Pancreas (tissue), 10 donors: ENCODE data around the gene MYO6. TPM values are rescaled to one million over a fixed set of nuclear protein-coding genes. Genes with fewer than 3 reads are reported as not detected.

Experiments
- ATAC-seq, 4 donors: fragments of 200-7000 bp; cut with Tn5 transposase; one replicate each; pipeline versions ENCODE4 v1.8.0 to v1.9.1; 2020; ENCODE audit warnings: mild to moderate bottlenecking in 4 of 4, moderate library complexity in 4 of 4
- DNase-seq, 6 donors: peaks; one replicate each; pipeline ENCODE4 v3.0.0-alpha.2; 2020
- FAIRE-seq: peaks from 2 replicates; lab custom pipeline; 2012; peaks lifted over from hg19 to GRCh38; lab: Jason Lieb, UNC
- H3K27ac ChIP-seq, 4 donors: fragments of 200-600 bp; sonication (generic); 1 replicate in 3 of 4; 2 replicates in 1 of 4; pipeline versions ENCODE4 v1.5.0 to v1.8.0; 2020
- H3K27me3 ChIP-seq, 4 donors: fragments of 200-600 bp; one replicate each; pipeline ENCODE4 v1.8.0; 2021
- H3K36me3 ChIP-seq, 3 donors: fragments of 200-600 bp; sonication (generic) in 1 of 3; one replicate each; pipeline versions ENCODE4 v1.5.0 to v1.8.0; 2020 to 2021
- H3K4me1 ChIP-seq, 3 donors: fragments of 200-600 bp; one replicate each; pipeline ENCODE4 v1.8.0; 2021
- H3K4me3 ChIP-seq, 4 donors: fragments of 200-600 bp; sonication (generic) in 2 of 4; one replicate each; pipeline versions ENCODE4 v1.5.0 to v1.8.0; 2020 to 2021
- H3K9me3 ChIP-seq, 4 donors: fragments of 200-600 bp; one replicate each; pipeline ENCODE4 v1.8.0; 2021
- CTCF ChIP-seq, 4 donors: fragments of 200-600 bp; sonication (generic) in 3 of 4; IDR thresholded peaks; one replicate each; pipeline versions ENCODE4 v1.5.0 to v1.8.0; 2021; ENCODE audit warnings: antibody characterized with exemption in 4 of 4
- WGBS, 2 donors: extraction: QIAGEN DNeasy Blood & Tissue Kit; methylation state at CpG; one replicate each; pipeline ENCODE4 v1.1.7; 2013; 5-methylcytosine and 5-hydroxymethylcytosine counted together
- intact Hi-C, 3 donors: fragments of 100-400 bp; cut with DNase I; formaldehyde crosslinking; loops; one replicate each; pipeline versions ENCODE4 v1.11.1 to v1.14.2; 2022
- polyA plus RNA-seq, 2 donors: library from polyadenylated mRNA; stranded (reverse); fragments of 200-250 nt; gene quantifications; one replicate each; pipeline ENCODE4 v1.2.3, GENCODE V29; 2013
- total RNA-seq, 6 donors: library from RNA; stranded (reverse); fragmentation: NEBNext Ultra II Directional in 4 of 6; extraction: Animal tissue kit (Norgen Biotek cat#: 25700) in 4 of 6; gene quantifications; one replicate each; pipeline versions ENCODE4 v1.2.1 to v1.2.4, GENCODE V29; 2021 to 2023
- donor health status: healthy with polysubstance abuse.
- donor health status: DM: no; HTN: no; CAD: no; lungs with moderate emphysema.
- donor health status: DM: no; HTN: no; CAD: no.
- donor health status: control.
- donor health status: control.
- donor health status: Bipolar disorder and iron deficiency.
- donor health status: DM: yes; HTN: yes; CAD: no.
- donor health status: DM: no; HTN: no; CAD: no.
- donor health status: DM: no; HTN: no; CAD: no.
- donor health status: DM: yes; HTN: yes; CAD: no.

MYO6 gene
- total and polyA plus RNA-seq, 8 donors: 16.4 to 47.6 (median 19.6) TPM

- ATAC-seq: no peak
- no peak for TF ChIP-seq CTCF (IDR thresholded peaks at IDR 0.05)
- intact Hi-C loops: no loop called here
- H3K36me3 ChIP-seq: no peaks in the 10 kb centered on the region
- H3K27me3 ChIP-seq: no peaks in the 10 kb centered on the region
- H3K9me3 ChIP-seq: no peaks in the 10 kb centered on the region
- WGBS, 2 donors: 92% methylated on average over 2 of the region's 2 CpGs
- FAIRE-seq: no peak
- no peak overlapping the region for H3K4me3 ChIP-seq
- peaks cover 0 to 7% (median 7%) of the 10 kb centered on the region in 3 donors for H3K4me1 ChIP-seq
- no peak for DNase-seq
- H3K27ac ChIP-seq: no peak overlapping the region
Observed at GRCh38 chr6:75943381-75943780, 194.3 kb downstream of the MYO6 start.

GRCh38 chr6:75946146-75946831 lies 197.2 kb downstream of the MYO6 start:
- WGBS, 2 donors: 29 to 30% methylated on average over 4 of the region's 4 CpGs
- Histone ChIP-seq H3K27me3 (no peaks in the 10 kb centered on the region), H3K4me1 (peaks cover 0 to 7% (median 7%) of the 10 kb centered on the region in 3 donors), H3K36me3 (no peaks in the 10 kb centered on the region), H3K4me3 (no peak overlapping the region), H3K27ac (peak overlapping the region; percentile 14 to 70 (median 42)), H3K9me3 (no peaks in the 10 kb centered on the region)
- TF ChIP-seq CTCF (IDR thresholded peaks at IDR 0.05): no peak
- DNase-seq (no peak), ATAC-seq (peak; percentile 61 to 91 (median 81)), FAIRE-seq (no peak)
- intact Hi-C loops: no loop called here

- TF ChIP-seq CTCF (IDR thresholded peaks at IDR 0.05): no peak
- intact Hi-C loops: no loop called here
- WGBS, 2 donors: 62 to 68% methylated on average over 5 of the region's 5 CpGs
- Histone ChIP-seq H3K27me3 (no peaks in the 10 kb centered on the region), H3K9me3 (no peaks in the 10 kb centered on the region), H3K36me3 (no peaks in the 10 kb centered on the region), H3K27ac (no peak overlapping the region), H3K4me1 (peaks cover 0 to 7% (median 7%) of the 10 kb centered on the region in 3 donors), H3K4me3 (no peak overlapping the region)
- ATAC-seq (no peak), DNase-seq (no peak), FAIRE-seq (no peak)
Observed at GRCh38 chr6:75947935-75948334, 198.9 kb downstream of the MYO6 start.

- no peaks in the 10 kb centered on the region for H3K27me3 ChIP-seq
- FAIRE-seq (no peak), ATAC-seq (peak in 1 of 4 donors; percentile 45), DNase-seq (no peak)
- H3K9me3 ChIP-seq: no peaks in the 10 kb centered on the region
- no peak overlapping the region for H3K4me3 ChIP-seq
- H3K27ac ChIP-seq: peak overlapping the region in 1 of 4 donors; percentile 17
- no peaks in the 10 kb centered on the region for H3K4me1 ChIP-seq
- intact Hi-C loops: no loop called here
- no peaks in the 10 kb centered on the region for H3K36me3 ChIP-seq
- 54% methylated on average over 3 of the region's 3 CpGs for WGBS, 2 donors
- TF ChIP-seq CTCF (IDR thresholded peaks at IDR 0.05): no peak
Observed at GRCh38 chr6:75952128-75952527, 203.1 kb downstream of the MYO6 start.

GRCh38 chr6:75963569-75963968 lies 214.5 kb downstream of the MYO6 start:
- Histone ChIP-seq H3K36me3 (no peaks in the 10 kb centered on the region), H3K27me3 (no peaks in the 10 kb centered on the region), H3K9me3 (no peaks in the 10 kb centered on the region), H3K4me3 (no peak overlapping the region), H3K27ac (no peak overlapping the region), H3K4me1 (no peaks in the 10 kb centered on the region)
- 97% methylated on average over 1 of the region's 1 CpG for WGBS, 2 donors
- intact Hi-C loops: no loop called here
- DNase-seq: no peak
- FAIRE-seq: no peak
- no peak for TF ChIP-seq CTCF (IDR thresholded peaks at IDR 0.05)
- ATAC-seq: no peak
